Measurements from ENCODE around the gene DPP7. TPM values are rescaled to one million over a fixed set of nuclear protein-coding genes. Genes with fewer than 3 reads are reported as not detected.

Gene DPP7
- total RNA-seq, 2 experiments from 2014 or later = 222 to 227 TPM

- Mint-ChIP-seq H3K27me3 (no peaks in the 10 kb centered on the region), H3K4me3 (peak within 1 kb of the TSS; percentile 79), H3K36me3 (ENCODE audit: low read depth) (peaks cover 16% of the 10 kb centered on the region), H3K9me3 (no peaks in the 10 kb centered on the region), H3K27ac (peak within 1 kb of the TSS; percentile 71), H3K4me1 (ENCODE audit: low read depth) (peaks cover 7% of the 10 kb centered on the region)
- ChIA-PET CTCF (interaction anchor here (0.6 to 2.4 kb wide), 9 partner anchors 9 to 48 kb away, joined by 3 to 18 read pairs (median 5); partner anchors contain the start of genes ENTPD2 and NPDC1), POLR2A (interaction anchor here (0.6 to 1.6 kb wide), 5 partner anchors 9 to 164 kb away, joined by 3 to 10 read pairs (median 3); partner anchors contain the start of genes MAN1B1 and TUBB4B)
- intact Hi-C loops (cut with micrococcal nuclease) = no loop called here
- DNase-seq = peak; percentile 77
- peak; percentile 75 for ATAC-seq
- TF ChIP-seq CTCF (IDR thresholded peaks at IDR 0.05) = no peak
These were observed 37.4 kb downstream of the DPP7 start, which contains the start of gene UAP1L1 for GRCh38 chr9:137077010-137077747. Gene UAP1L1 (plus strand): TSS chr9:137077517. CDS start chr9:137077533, 16 bp downstream.

- Mint-ChIP-seq H3K4me3 (peak overlapping the region; percentile 66), H3K27ac (no peak overlapping the region), H3K27me3 (no peaks in the 10 kb centered on the region), H3K36me3 (ENCODE audit: low read depth) (peaks cover 11% of the 10 kb centered on the region), H3K9me3 (no peaks in the 10 kb centered on the region), H3K4me1 (ENCODE audit: low read depth) (peaks cover 4% of the 10 kb centered on the region)
- no peak for TF ChIP-seq CTCF (IDR thresholded peaks at IDR 0.05)
- ChIA-PET POLR2A (interaction anchor here (0.6 to 1.6 kb wide), 3 partner anchors 9 to 19 kb away, joined by 3 to 10 read pairs (median 3); partner anchors contain the start of gene MAN1B1), CTCF (interaction anchor here (0.6 to 2.4 kb wide), 9 partner anchors 9 to 48 kb away, joined by 3 to 18 read pairs (median 6); partner anchors contain the start of genes ENTPD2 and NPDC1)
- no peak for DNase-seq
- intact Hi-C loops (cut with micrococcal nuclease) = no loop called here
- ATAC-seq = no peak
These were observed 37.9 kb downstream of the DPP7 start for GRCh38 chr9:137076636-137077009.

- ATAC-seq (no peak), DNase-seq (no peak)
- Mint-ChIP-seq H3K27ac (no peak overlapping the region), H3K36me3 (ENCODE audit: low read depth) (peaks cover 8% of the 10 kb centered on the region), H3K9me3 (no peaks in the 10 kb centered on the region), H3K27me3 (no peaks in the 10 kb centered on the region), H3K4me3 (no peak overlapping the region), H3K4me1 (ENCODE audit: low read depth) (peaks cover 4% of the 10 kb centered on the region)
- intact Hi-C loops (cut with micrococcal nuclease) = no loop called here
- no peak for TF ChIP-seq CTCF (IDR thresholded peaks at IDR 0.05)
- ChIA-PET POLR2A (no interaction called here), CTCF (interaction anchor here (1.0 to 2.0 kb wide), 5 partner anchors 11 to 40 kb away, joined by 3 to 6 read pairs (median 5); partner anchors contain the start of gene ENTPD2)
These were observed 39.2 kb downstream of the DPP7 start for GRCh38 chr9:137075275-137075775.

- ChIA-PET POLR2A (no interaction called here), CTCF (interaction anchor here (1.0 to 1.1 kb wide), 2 partner anchors 10 to 39 kb away, joined by 3 read pairs; no protein-coding TSS in a partner anchor)
- ATAC-seq = no peak
- no peaks in the 10 kb centered on the region for H3K27me3 Mint-ChIP-seq
- H3K36me3 Mint-ChIP-seq (ENCODE audit: low read depth) = peaks cover 4% of the 10 kb centered on the region
- H3K27ac Mint-ChIP-seq = no peak overlapping the region
- no peak overlapping the region for H3K4me3 Mint-ChIP-seq
- peaks cover 2% of the 10 kb centered on the region for H3K4me1 Mint-ChIP-seq (ENCODE audit: low read depth)
- no peaks in the 10 kb centered on the region for H3K9me3 Mint-ChIP-seq
- DNase-seq = no peak
- TF ChIP-seq CTCF (IDR thresholded peaks at IDR 0.05) = no peak
- intact Hi-C loops (cut with micrococcal nuclease) = no loop called here
These were observed 39.8 kb downstream of the DPP7 start for GRCh38 chr9:137074657-137075274.

Data from activated CD8-positive, alpha-beta T cell treated with anti-CD3 and anti-CD28 coated beads for 36 hours (primary cell).